Ascending aorta (tissue), 2 donors: ENCODE measurements around the gene SLC29A3. TPM values are rescaled to one million over a fixed set of nuclear protein-coding genes. Genes with fewer than 3 reads are reported as not detected.

ENCODE experiments used
- DNase-seq, 2 donors: peaks; one replicate each; pipeline ENCODE4 v3.0.0-alpha.2; 2019; ENCODE audit warnings: low spot score in 2 of 2
- H3K27ac ChIP-seq, 2 donors: fragments of 200-600 bp; sonication (generic); one replicate each; pipeline ENCODE4 v1.5.1; 2016 to 2017; ENCODE audit warnings: mild to moderate bottlenecking in 1 of 2
- H3K27me3 ChIP-seq: fragments of 200-600 bp; sonication (generic); one replicate; pipeline ENCODE4 v1.5.1; 2017
- H3K36me3 ChIP-seq, 2 donors: fragments of 200-600 bp; sonication (generic); one replicate each; pipeline ENCODE4 v1.5.1; 2016
- H3K4me1 ChIP-seq, 2 donors: fragments of 200-600 bp; sonication (generic); one replicate each; pipeline ENCODE4 v1.5.1; 2016 to 2017; ENCODE audit warnings: mild to moderate bottlenecking in 1 of 2
- H3K4me3 ChIP-seq, 2 donors: fragments of 200-600 bp; sonication (generic); one replicate each; pipeline ENCODE4 v1.5.1; 2016 to 2017; ENCODE audit warnings: mild to moderate bottlenecking in 1 of 2
- H3K9me3 ChIP-seq, 2 donors: fragments of 200-600 bp; sonication (generic); one replicate each; pipeline ENCODE4 v1.5.1; 2016
- CTCF ChIP-seq, 3 experiments: fragments of 200-600 bp in 2 of 3; fragments of 450-650 bp in 1 of 3; sonication (generic) in 2 of 3; IDR thresholded peaks; one replicate each; pipeline ENCODE4 v1.5.1; 2016 to 2019; ENCODE audit warnings: antibody characterized with exemption in 3 of 3, mild to moderate bottlenecking in 1 of 3, moderate library complexity in 1 of 3
- intact Hi-C: fragments of 100-400 bp; cut with DNase I; formaldehyde crosslinking; loops from one replicate; pipeline ENCODE4 v1.15.1; 2023
- total RNA-seq: library from RNA; depleted of rRNA; stranded (reverse); fragments of >200 nt; gene quantifications from one replicate; pipeline ENCODE4 v1.1.0, GENCODE V29; 2016

The SLC29A3 gene
- total RNA-seq, 1 donor from 2014 or later: 0.64 TPM

- Histone ChIP-seq H3K27ac (no peak overlapping the region), H3K9me3 (no peaks in the 10 kb centered on the region), H3K4me3 (no peak overlapping the region), H3K4me1 (no peaks in the 10 kb centered on the region), H3K27me3 (no peaks in the 10 kb centered on the region), H3K36me3 (peaks cover 3 to 6% of the 10 kb centered on the region in 2 donors)
- DNase-seq: no peak
- intact Hi-C loops: no loop called here
- TF ChIP-seq CTCF (IDR thresholded peaks at IDR 0.05): no peak
Measured at GRCh38 chr10:71289421-71290130, 29.5 kb upstream of the SLC29A3 start.

DNA sequence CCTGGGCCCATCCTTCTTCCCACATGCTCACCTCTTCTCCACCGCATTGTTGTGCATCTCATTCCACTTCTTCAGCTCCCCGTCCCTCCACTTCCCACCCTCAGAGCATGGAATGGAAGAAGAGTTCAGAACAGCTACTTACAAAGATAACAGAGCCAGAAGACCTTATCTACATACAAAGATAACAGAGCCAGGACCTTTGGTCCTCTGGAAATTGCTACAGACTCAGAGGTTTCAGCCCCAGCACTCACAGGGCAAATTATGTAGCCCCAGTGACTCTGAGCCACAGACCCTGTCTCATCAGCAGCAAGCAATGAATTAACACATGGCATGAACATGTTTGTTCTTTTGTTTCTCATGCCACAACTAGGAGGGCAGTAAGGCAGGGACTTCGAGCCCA lies 28.7 kb upstream of the SLC29A3 start:
- no peak for DNase-seq
- Histone ChIP-seq H3K27me3 (no peaks in the 10 kb centered on the region), H3K9me3 (no peaks in the 10 kb centered on the region), H3K4me1 (no peaks in the 10 kb centered on the region), H3K4me3 (no peak overlapping the region), H3K27ac (no peak overlapping the region), H3K36me3 (peaks cover 3 to 6% of the 10 kb centered on the region in 2 donors)
- intact Hi-C loops: no loop called here
- no peak for TF ChIP-seq CTCF (IDR thresholded peaks at IDR 0.05)

- H3K4me3 ChIP-seq: no peak overlapping the region
- no peaks in the 10 kb centered on the region for H3K4me1 ChIP-seq
- no peak overlapping the region for H3K27ac ChIP-seq
- no peaks in the 10 kb centered on the region for H3K27me3 ChIP-seq
- no peaks in the 10 kb centered on the region for H3K9me3 ChIP-seq
- TF ChIP-seq CTCF (IDR thresholded peaks at IDR 0.05): no peak
- no peak for DNase-seq
- peaks cover 3 to 10% of the 10 kb centered on the region in 2 donors for H3K36me3 ChIP-seq
- intact Hi-C loops: no loop called here
Measured at GRCh38 chr10:71290806-71291527, 28.1 kb upstream of the SLC29A3 start.

- Histone ChIP-seq H3K27ac (no peak overlapping the region), H3K4me3 (no peak overlapping the region), H3K4me1 (no peaks in the 10 kb centered on the region), H3K9me3 (no peaks in the 10 kb centered on the region), H3K36me3 (peaks cover 3 to 14% of the 10 kb centered on the region in 2 donors), H3K27me3 (no peaks in the 10 kb centered on the region)
- no peak for TF ChIP-seq CTCF (IDR thresholded peaks at IDR 0.05)
- no peak for DNase-seq
- intact Hi-C loops: no loop called here
Measured at GRCh38 chr10:71291528-71291900, 27.5 kb upstream of the SLC29A3 start.

GRCh38 chr10:71292624-71293445 lies 26.2 kb upstream of the SLC29A3 start:
- intact Hi-C loops: no loop called here
- DNase-seq: no peak
- Histone ChIP-seq H3K27me3 (no peaks in the 10 kb centered on the region), H3K36me3 (peaks cover 3 to 14% of the 10 kb centered on the region in 2 donors), H3K4me3 (no peak overlapping the region), H3K9me3 (no peaks in the 10 kb centered on the region), H3K27ac (no peak overlapping the region), H3K4me1 (no peaks in the 10 kb centered on the region)
- no peak for TF ChIP-seq CTCF (IDR thresholded peaks at IDR 0.05)
